DMS53 treated with DMSO at 0.1 percent for 48 hours (cell line): ENCODE measurements around the gene ARL4D.
A peak's percentile ranks its signal among the peaks of the same experiment; 100 is the strongest.
"Not testable (repeated sequence)": the region's sequence is repeated elsewhere in the genome, so short reads cannot be mapped to it uniquely, and the experiment has no call there.

Source experiments
- DNase-seq: peaks from one replicate; lab custom pipeline; 2025; ENCODE audit not compliant: unreplicated experiment; lab: John Stamatoyannopoulos, UW

Gene ARL4D

DNA sequence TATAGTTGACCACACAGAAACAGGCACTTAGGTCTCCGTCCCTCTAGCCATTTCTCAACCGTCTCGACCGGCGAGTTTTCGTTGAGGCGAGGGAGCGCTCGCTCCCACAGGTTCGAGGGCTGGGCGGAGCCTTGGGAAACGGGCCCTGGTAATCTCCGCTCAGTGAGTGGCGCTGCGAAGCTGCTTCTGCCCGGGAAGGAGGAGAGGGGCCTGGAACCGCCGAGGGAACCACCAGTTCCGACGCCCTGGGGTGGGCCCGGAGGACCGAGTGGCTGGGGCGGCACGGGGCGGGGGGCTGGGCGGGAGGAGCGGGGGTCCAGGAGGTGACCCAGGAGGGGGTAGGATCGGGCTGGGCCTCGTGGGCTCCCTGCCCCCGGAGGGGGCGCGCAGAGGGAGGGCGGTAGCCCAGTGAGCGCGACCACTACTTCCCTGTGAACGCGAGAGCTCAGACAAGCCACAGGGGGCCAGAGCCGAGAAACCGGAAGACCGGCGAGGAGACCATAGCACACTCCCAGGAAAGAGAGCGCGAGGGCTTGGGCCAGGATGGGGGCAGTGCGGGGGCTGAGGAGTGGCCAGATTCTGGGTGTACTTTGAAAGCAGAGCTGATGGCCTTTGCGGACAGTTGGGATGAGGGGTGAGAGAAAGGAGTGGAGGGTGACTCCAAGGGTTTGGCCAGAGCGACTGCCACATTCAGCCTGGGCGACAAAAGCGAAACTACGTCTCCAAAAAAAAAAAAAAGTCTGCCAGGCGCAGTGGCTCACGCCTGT lies 29.9 kb upstream of the ARL4D start:
- DNase-seq, result peak; percentile 87

DNA sequence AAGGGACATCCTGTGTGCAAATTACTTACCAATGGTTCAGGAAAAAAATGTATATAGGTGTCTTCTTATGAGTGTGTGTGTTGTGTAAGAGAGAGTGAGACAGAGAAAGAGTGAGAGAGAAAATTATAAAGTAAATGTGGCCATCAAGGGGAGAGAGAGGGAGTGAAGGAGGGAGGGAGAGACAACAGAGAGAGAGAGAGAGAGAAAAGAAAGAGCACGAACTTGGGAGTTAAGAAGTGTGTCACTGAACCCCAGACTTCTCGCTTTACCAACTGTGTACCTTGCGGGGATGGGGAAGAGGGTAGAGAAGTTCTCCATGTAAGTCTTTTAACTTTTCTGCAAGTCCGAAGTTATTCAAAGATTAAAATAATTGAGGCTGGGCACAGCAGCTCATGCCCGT lies 28.8 kb upstream of the ARL4D start:
- DNase-seq, result no peak

DNA sequence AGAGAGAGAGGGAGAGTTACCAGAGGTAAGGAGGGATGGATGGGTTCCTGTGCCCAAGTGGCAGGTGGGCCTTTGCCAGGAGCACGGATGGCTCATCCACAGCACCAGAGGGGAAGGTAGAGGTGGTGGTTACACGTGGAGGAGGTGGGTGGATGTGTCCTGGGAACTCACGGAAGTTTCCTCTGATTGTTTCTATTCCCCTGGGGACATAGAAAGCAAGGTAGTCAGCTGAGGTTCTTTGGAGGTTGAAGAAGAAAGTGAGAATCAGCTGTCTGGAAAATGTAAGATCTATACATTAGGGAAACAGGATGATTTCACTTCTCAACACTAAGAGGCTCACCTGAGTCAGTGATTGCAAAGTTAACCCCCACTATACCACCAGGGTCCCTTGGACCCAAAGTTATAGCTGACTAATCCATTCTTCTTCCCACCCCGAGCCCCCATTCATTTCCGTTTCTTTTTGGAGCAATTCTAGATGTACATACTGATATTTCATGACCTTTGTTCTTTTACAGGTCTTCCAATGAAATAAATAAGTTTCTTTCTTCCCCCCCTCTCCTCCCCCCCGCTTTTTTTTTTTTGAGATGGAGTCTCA lies 27.5 kb upstream of the ARL4D start:
- DNase-seq, result no peak

DNA sequence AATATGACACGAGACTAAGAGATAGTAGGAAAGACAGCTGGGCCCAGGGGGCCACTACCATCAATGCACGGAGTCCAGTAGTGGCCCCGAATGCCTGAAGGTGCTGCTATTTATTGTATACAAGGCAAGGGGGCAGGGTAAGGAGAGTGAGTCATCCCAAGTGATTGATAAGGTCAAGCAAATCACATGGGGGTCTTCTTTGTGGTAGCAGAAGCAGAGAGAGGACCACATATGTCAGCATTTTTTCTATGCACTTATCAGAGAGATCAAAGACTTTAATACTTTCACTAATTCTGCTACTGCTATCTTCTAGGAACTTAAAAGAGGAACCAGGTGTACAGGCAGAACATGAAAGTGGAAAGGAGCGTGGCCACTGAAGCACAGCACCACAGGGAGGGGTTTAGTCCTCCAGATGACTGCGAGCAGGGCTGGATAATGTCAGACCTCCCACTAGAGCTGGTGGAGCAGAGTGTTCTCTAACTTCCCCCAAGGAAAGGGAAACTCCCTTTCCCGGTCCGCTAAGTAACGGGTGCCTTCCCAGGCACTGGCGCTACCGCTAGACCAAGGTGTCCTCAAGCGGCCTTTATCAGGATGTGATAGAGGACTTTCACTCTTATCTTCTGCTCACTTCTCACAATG lies 26.4 kb upstream of the ARL4D start:
- DNase-seq, result no peak

DNA sequence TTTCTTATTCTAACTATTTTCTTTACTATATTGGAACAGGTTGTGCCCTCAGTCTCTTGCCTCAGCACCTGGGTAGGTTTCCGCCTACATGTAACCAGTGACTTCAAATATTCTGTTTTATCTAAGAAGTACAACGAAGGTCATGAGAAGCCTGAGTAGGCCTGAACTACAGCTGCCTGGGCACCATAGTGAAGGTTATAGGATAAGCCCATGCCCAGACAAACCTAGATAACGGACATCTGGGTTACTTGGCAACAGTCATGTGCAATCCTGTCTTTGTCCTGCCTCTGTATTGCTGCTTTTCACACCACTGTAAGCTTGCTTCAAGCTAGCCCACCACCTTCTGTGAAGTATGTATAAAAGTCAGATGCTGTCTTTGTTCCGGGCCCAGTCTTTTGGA lies 25.4 kb upstream of the ARL4D start:
- DNase-seq, result no peak

DNA sequence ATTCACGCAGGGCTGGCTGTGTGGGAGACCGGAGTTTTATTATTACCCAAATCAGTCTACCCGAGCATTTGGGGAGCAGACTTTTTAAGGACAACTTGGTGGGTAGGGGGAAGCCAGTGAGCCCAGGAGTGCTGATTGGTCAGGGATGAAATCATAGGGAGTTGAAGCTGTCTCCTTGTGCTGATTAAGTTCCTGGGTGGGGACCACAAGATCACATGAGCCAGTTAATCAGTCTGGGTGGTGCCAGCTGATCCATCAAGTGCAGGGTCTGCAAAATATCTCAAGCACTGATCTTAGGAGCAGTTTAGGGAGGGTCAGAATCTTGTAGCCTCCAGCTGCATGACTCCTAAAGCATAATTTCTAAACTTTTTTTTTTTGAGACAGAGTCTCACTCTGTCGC lies 22.9 kb upstream of the ARL4D start:
- not testable (repeated sequence) for DNase-seq

GRCh38 chr17:43377056-43377810 lies 21.6 kb upstream of the ARL4D start:
- no peak for DNase-seq

- DNase-seq, result no peak
These were observed 20.0 kb upstream of the ARL4D start for GRCh38 chr17:43378766-43379165.

DNA sequence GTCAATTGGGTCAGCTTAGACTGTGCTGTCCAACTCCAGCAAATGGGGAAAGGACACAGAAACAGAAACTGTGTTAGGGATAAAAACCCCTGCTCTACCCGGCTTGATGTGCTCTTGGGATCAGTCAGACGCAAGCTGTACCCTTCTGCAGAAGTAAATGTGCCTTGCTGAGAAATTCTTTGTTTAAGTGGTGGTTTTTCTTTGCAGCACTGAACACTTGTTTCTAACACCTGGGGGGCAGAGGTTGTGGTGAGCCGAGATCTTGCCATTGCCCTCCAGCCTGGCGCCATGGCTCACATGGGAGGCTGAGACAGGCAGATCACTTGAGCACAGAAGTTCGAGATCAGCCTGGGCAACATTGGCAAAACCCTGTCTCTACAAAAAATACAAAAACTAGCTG lies 18.5 kb upstream of the ARL4D start:
- DNase-seq, result no peak

DNA sequence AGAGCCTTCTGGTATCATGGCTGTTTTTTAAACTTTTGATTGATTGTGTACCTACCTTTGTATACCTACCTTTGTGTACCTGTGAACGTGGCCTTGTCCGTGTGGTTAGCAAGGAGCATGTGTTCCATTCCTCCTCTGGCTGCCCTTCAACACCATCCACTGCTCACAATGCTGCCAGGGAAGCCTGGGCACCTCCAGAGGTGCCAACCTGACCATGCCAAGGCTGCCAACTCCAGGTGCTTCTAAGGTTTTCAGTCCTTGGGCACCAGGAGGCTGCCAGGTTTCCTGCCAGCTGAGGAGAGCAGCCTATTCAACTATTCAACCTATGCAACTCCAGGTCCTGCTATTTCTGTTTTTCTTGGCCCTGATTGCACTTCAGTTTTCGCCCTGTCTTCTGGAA lies 17.6 kb upstream of the ARL4D start:
- no peak for DNase-seq

DNA sequence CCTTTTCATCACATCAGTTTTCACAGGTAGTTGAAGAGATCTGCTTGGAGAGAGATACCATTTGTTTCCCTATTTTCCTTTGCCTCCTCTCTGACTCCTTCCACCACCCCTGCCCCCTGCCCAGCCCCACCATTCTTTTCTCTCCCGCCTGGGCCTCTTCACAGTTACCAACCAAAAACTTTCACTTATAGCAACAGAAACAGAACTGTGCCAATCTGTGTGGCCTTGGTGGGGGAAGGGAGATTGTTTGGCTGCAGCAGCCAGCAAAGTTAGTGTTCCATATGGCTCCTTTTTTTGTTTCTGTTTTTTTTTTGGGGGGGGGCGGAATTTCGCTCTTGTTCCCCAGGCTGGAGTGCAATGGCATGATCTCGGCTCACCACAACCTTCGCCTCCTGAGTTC lies 17.2 kb upstream of the ARL4D start:
- DNase-seq, result no peak

DNA sequence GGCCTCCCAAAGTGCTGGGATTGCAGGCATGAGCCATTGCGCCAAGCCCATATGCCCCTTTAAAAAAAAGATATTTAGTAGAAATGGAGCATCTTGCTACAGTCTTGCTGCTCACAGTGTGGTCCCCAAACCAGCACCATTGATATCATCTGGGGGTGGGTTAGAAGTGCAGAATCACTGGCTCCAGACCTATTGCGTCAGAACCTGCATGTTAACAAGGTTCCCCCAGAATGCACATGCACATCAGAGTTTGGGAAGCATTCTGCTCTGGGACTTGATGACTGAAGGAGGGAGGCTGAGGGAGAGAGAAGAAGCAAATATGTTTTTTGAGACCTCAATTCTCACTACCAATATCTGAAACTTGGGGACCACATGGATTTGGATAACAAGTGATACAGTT lies 16.0 kb upstream of the ARL4D start:
- no peak for DNase-seq

- DNase-seq, result no peak
These were observed 15.4 kb upstream of the ARL4D start for GRCh38 chr17:43383372-43383771.

DNA sequence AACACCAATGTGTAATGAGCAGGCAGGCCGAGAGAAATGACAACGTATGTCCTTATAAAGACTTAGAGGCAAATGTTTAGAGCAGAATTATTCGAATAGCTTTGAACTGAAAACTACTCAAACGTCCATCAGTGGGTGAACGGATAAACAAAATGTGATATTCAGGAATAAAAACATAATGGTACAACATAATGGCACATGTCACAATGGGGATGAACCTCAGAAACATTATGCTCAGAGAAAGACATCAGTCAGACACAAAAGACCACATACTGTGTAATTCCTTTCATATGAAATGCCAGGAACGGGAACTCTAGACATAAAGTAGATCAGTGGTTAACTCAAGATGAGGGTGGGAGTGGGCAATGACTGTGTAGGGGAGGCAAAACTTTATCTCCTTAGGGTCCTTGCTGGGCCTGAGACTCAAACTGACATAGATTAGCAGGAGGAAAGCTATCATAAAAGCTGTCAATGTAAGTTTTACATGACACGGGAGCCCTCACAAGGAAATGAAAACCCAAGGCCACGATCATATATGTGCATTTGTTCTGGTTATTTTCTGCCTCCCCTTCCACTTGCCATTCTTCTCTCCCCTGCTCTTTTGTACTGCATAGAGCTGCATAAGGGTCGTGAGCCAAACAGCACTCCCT lies 14.8 kb upstream of the ARL4D start:
- DNase-seq, result no peak

- DNase-seq, result no peak
These were observed 14.3 kb upstream of the ARL4D start for GRCh38 chr17:43384476-43384862.

DNA sequence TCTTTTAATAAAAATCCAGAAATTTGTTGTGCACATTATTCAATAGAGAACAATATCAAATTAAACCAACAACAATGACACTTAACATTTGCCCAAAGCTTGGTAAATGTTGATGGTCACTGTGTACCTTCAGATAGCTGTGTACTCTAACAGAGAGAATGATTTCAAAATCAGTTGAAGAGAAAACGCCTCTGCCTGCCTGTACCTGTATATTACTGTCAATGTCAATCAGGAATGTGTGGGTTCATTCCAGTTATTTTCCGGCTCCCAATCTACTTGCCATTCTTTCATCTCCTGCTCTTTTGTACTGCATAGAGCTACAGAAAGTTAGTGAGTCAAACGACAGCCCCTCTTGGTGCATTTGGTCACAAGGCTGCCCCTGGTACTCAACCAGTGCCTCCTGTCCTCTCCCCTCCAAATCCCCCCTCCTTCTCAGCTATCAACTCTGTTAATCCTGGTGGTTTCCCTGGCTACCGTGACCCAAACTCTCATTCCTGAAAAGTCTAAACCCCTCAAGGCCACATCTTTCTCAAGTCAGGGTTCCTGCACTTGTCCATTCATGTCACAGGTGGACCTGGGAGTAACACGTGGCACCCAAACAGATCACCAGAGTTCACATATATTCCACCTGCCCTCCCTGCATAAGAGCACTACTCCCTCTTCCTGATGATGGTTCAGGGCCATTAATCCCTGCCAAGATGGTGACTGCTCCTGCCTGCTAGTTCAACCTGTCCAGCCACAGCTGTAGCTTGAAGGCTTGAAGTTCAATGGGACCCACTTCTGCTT lies 13.6 kb upstream of the ARL4D start:
- DNase-seq, result no peak

GRCh38 chr17:43388359-43389045 lies 10.3 kb upstream of the ARL4D start:
- DNase-seq, result peak; percentile 92

- DNase-seq, result peak; percentile 93
These were observed 9.5 kb upstream of the ARL4D start for GRCh38 chr17:43389046-43389947.

GRCh38 chr17:43392397-43392796 lies 6.4 kb upstream of the ARL4D start:
- DNase-seq, result no peak
